ENCODE measurements around the gene RTBDN. TPM values are rescaled to one million over a fixed set of nuclear protein-coding genes. Genes with fewer than 3 reads are reported as not detected.

The RTBDN gene
- total and polyA plus RNA-seq, 2 donors from 2014 or later: not detected

GRCh38 chr19:12865746-12866415 is 31.5 kb upstream of the RTBDN start:
- H3K4me3 ChIP-seq (ENCODE audit: low read length in 3 of 3): no peak overlapping the region
- H3K4me1 ChIP-seq (ENCODE audit: control insufficient read depth in 2 of 3, insufficient read depth in 2 of 3, low read depth in 1 of 3, low read length in 3 of 3): peaks cover 0 to 4% (median 0%) of the 10 kb centered on the region in 3 donors
- H3K9me3 ChIP-seq (ENCODE audit: control insufficient read depth in 2 of 3, insufficient read depth in 1 of 3, low read length in 3 of 3): no peaks in the 10 kb centered on the region
- H3K27ac ChIP-seq (ENCODE audit: low read depth in 2 of 2, low read length in 2 of 2): no peak overlapping the region
- H3K27me3 ChIP-seq (ENCODE audit: control insufficient read depth, insufficient read depth, low read length): no peaks in the 10 kb centered on the region
- no peak overlapping the region for H3K9ac ChIP-seq (ENCODE audit: low read length in 3 of 3)
- FAIRE-seq (no peak), DNase-seq (peak in 1 of 5 donors; percentile 66)
- intact Hi-C loops (cut with DNase I): no loop called here
- no peak for TF ChIP-seq CTCF (IDR thresholded peaks at IDR 0.05; ENCODE audit: borderline replicate concordance, extremely low read depth, insufficient read depth)
- H3K36me3 ChIP-seq (ENCODE audit: control insufficient read depth in 2 of 3, insufficient read depth in 3 of 3, low read length in 3 of 3): no peaks in the 10 kb centered on the region

- H3K27ac ChIP-seq (ENCODE audit: low read depth in 2 of 2, low read length in 2 of 2): no peak overlapping the region
- no peaks in the 10 kb centered on the region for H3K27me3 ChIP-seq (ENCODE audit: control insufficient read depth, insufficient read depth, low read length)
- DNase-seq: peak in 1 of 5 donors; percentile 68
- H3K36me3 ChIP-seq (ENCODE audit: control insufficient read depth in 2 of 3, insufficient read depth in 3 of 3, low read length in 3 of 3): no peaks in the 10 kb centered on the region
- intact Hi-C loops (cut with DNase I): no loop called here
- FAIRE-seq: no peak
- no peaks in the 10 kb centered on the region for H3K9me3 ChIP-seq (ENCODE audit: control insufficient read depth in 2 of 3, insufficient read depth in 1 of 3, low read length in 3 of 3)
- no peak overlapping the region for H3K4me3 ChIP-seq (ENCODE audit: low read length in 3 of 3)
- TF ChIP-seq CTCF (IDR thresholded peaks at IDR 0.05; ENCODE audit: borderline replicate concordance, extremely low read depth, insufficient read depth): no peak
- H3K4me1 ChIP-seq (ENCODE audit: control insufficient read depth in 2 of 3, insufficient read depth in 2 of 3, low read depth in 1 of 3, low read length in 3 of 3): peaks cover 0 to 4% (median 0%) of the 10 kb centered on the region in 3 donors
- no peak overlapping the region for H3K9ac ChIP-seq (ENCODE audit: low read length in 3 of 3)
Observed at GRCh38 chr19:12864721-12865715, 30.6 kb upstream of the RTBDN start.

GRCh38 chr19:12864143-12864542 is 29.8 kb upstream of the RTBDN start:
- Histone ChIP-seq H3K9me3 (ENCODE audit: control insufficient read depth in 2 of 3, insufficient read depth in 1 of 3, low read length in 3 of 3) (no peaks in the 10 kb centered on the region), H3K9ac (ENCODE audit: low read length in 3 of 3) (no peak overlapping the region), H3K27me3 (ENCODE audit: control insufficient read depth, insufficient read depth, low read length) (no peaks in the 10 kb centered on the region), H3K27ac (ENCODE audit: low read depth in 2 of 2, low read length in 2 of 2) (no peak overlapping the region), H3K4me3 (ENCODE audit: low read length in 3 of 3) (no peak overlapping the region), H3K4me1 (ENCODE audit: control insufficient read depth in 2 of 3, insufficient read depth in 2 of 3, low read depth in 1 of 3, low read length in 3 of 3) (peaks cover 0 to 4% (median 0%) of the 10 kb centered on the region in 3 donors), H3K36me3 (ENCODE audit: control insufficient read depth in 2 of 3, insufficient read depth in 3 of 3, low read length in 3 of 3) (no peaks in the 10 kb centered on the region)
- no peak for FAIRE-seq
- no peak for TF ChIP-seq CTCF (IDR thresholded peaks at IDR 0.05; ENCODE audit: borderline replicate concordance, extremely low read depth, insufficient read depth)
- intact Hi-C loops (cut with DNase I): no loop called here
- DNase-seq: peak in 1 of 5 donors; percentile 6

Measured in kidney (tissue), 14 donors.